Prostate gland (tissue), 2 donors: ENCODE data around the gene PHEX. TPM values are rescaled to one million over a fixed set of nuclear protein-coding genes. Genes with fewer than 3 reads are reported as not detected.

Experiments
- DNase-seq: peaks from one replicate; pipeline ENCODE4 v3.0.0-alpha.2; 2019; ENCODE audit warnings: low spot score
- H3K27ac ChIP-seq, 2 donors: fragments of 200-600 bp; sonication (generic); 2 replicates each; pipeline ENCODE4 v1.5.1; 2017 to 2019
- H3K27me3 ChIP-seq: fragments of 200-600 bp; sonication (generic); replicated peaks from 2 replicates; pipeline ENCODE4 v1.5.1; 2019; ENCODE audit not compliant: insufficient read depth
- H3K36me3 ChIP-seq, 2 donors: fragments of 200-600 bp; sonication (generic); 1 replicate in 1 of 2; 2 replicates in 1 of 2; pipeline versions ENCODE4 v1.5.1 to v1.8.1; 2017 to 2019
- H3K4me1 ChIP-seq: fragments of 200-600 bp; sonication (generic); replicated peaks from 2 replicates; pipeline ENCODE4 v1.5.1; 2019
- H3K4me3 ChIP-seq, 2 donors: fragments of 200-600 bp; sonication (generic); 2 replicates each; pipeline ENCODE4 v1.5.1; 2017 to 2019
- H3K9me3 ChIP-seq: fragments of 200-600 bp; sonication (generic); 2 replicates; pipeline ENCODE4 v1.5.1; 2017
- POLR2A ChIP-seq: fragments of 450-650 bp; IDR thresholded peaks from one replicate; pipeline ENCODE4 v1.6.1; 2016; ENCODE audit warnings: antibody characterized with exemption, mild to moderate bottlenecking
- POLR2AphosphoS5 ChIP-seq: sonication (generic); formaldehyde crosslinking; IDR thresholded peaks from one replicate; pipeline ENCODE4 v1.6.1; 2017; ENCODE audit warnings: antibody characterized with exemption
- WGBS: methylation state at CpG from one replicate; pipeline ENCODE4 v1.1.5; 2018; 5-methylcytosine and 5-hydroxymethylcytosine counted together
- intact Hi-C: fragments of 100-400 bp; cut with DNase I; formaldehyde crosslinking; loops from one replicate; pipeline ENCODE4 v1.14.2; 2022
- total RNA-seq, 2 donors: library from RNA; depleted of rRNA; stranded (reverse); fragments of >200 nt; gene quantifications; one replicate each; pipeline ENCODE4 v1.1.0, GENCODE V29; 2016
- TF ChIP-seq, protein P1 (sequence below), 4 experiments: fragments of 200-600 bp in 2 of 4; fragments of 450-650 bp in 2 of 4; sonication (generic) in 2 of 4; IDR thresholded peaks; 1 replicate in 3 of 4; 2 replicates in 1 of 4; pipeline ENCODE4 v1.5.1; 2016 to 2019; ENCODE audit warnings: antibody characterized with exemption in 4 of 4, mild to moderate bottlenecking in 2 of 4, moderate library complexity in 2 of 4

PHEX gene
- total RNA-seq, 2 donors from 2014 or later, result 0.34 to 0.82 TPM

DNA sequence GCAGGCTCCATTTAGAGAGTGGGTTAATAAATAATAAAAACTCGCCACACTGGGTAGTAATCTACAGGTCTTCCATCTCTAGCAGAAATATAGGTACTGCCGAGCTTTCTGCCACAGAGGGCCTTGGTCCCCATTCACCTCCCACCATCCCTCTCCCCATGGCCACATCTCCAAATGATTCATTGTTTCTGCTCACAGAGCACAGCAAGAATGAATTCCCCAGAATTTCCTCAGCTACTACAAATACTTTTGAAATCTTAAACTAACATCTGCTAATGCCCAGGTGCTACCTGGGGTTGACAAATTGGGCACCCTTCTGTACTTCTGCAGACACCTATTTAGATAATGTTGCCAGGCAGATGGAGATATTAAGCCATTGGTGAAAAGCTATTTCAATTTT, 5.1 kb downstream of the PHEX start:
- Histone ChIP-seq H3K27me3 (no peaks in the 10 kb centered on the region), H3K36me3 (no peaks in the 10 kb centered on the region), H3K4me1 (no peaks in the 10 kb centered on the region), H3K9me3 (no peaks in the 10 kb centered on the region), H3K4me3 (no peak overlapping the region), H3K27ac (no peak overlapping the region)
- DNase-seq, result no peak
- WGBS, result 87% methylated on average over 2 of the region's 2 CpGs
- TF ChIP-seq POLR2A, result no peak
- TF ChIP-seq, protein P1, sequence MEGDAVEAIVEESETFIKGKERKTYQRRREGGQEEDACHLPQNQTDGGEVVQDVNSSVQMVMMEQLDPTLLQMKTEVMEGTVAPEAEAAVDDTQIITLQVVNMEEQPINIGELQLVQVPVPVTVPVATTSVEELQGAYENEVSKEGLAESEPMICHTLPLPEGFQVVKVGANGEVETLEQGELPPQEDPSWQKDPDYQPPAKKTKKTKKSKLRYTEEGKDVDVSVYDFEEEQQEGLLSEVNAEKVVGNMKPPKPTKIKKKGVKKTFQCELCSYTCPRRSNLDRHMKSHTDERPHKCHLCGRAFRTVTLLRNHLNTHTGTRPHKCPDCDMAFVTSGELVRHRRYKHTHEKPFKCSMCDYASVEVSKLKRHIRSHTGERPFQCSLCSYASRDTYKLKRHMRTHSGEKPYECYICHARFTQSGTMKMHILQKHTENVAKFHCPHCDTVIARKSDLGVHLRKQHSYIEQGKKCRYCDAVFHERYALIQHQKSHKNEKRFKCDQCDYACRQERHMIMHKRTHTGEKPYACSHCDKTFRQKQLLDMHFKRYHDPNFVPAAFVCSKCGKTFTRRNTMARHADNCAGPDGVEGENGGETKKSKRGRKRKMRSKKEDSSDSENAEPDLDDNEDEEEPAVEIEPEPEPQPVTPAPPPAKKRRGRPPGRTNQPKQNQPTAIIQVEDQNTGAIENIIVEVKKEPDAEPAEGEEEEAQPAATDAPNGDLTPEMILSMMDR (IDR thresholded peaks at IDR 0.05), result no peak
- TF ChIP-seq POLR2AphosphoS5, result no peak
- intact Hi-C loops, result no loop called here

DNA sequence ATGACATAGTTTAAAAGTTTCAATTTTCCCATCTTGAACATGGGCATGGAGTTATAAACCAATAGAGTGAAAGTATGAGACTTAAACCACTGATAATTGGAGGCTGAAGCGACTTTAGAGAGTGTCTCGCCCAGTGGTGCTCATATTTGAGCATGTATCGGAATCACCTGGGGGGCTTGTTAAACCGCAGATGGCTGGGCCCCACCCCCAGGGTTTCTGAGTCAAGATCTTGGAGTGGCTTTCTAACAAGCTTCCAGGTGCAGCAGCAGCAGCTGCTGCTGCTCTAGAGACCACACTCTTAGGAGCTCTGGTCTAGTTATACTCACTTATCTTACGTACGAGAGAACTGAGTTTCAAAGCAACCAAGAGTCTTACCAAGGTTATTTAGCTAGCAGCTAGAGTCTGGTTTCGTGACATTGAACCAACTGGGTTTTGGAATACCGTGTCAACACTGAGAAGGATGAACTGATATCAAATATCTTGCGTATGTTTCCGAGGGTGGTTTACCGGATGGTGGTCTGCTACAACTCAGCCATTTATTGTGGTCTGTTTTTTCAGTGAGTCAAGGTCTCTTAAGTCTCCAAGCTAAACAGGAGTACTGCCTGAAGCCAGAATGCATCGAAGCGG, 5.9 kb downstream of the PHEX start:
- H3K27ac ChIP-seq, result no peak overlapping the region
- H3K36me3 ChIP-seq, result no peaks in the 10 kb centered on the region
- no peak overlapping the region for H3K4me3 ChIP-seq
- TF ChIP-seq, protein P1 (IDR thresholded peaks at IDR 0.05), result no peak
- TF ChIP-seq POLR2A, result no peak
- no peak for TF ChIP-seq POLR2AphosphoS5
- no peaks in the 10 kb centered on the region for H3K4me1 ChIP-seq
- WGBS, result 95% methylated on average over 11 of the region's 13 CpGs
- H3K9me3 ChIP-seq, result no peaks in the 10 kb centered on the region
- intact Hi-C loops, result no loop called here
- DNase-seq, result no peak
- H3K27me3 ChIP-seq, result no peaks in the 10 kb centered on the region

DNA sequence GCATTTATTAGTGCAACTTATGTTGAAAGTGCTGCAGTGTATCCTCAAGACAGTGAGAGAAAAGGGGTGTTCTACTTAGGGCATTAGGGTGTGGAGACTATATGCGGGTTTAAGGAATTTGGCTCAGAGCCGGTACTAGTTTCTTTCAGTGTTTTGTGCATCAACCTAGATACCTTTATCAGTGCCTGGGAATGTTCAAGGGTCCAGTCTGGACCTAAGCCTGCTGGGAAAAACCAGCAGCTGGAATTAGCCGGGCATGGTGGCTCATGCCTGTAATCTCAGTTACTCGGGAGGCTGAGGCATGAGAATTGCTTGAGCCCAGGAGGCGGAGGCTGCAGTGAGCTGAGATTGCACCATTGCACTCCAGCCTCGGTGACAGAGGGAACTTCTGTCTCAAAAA, 7.4 kb downstream of the PHEX start:
- intact Hi-C loops, result no loop called here
- 84% methylated on average over 6 of the region's 6 CpGs for whole genome bisulfite sequencing

DNA sequence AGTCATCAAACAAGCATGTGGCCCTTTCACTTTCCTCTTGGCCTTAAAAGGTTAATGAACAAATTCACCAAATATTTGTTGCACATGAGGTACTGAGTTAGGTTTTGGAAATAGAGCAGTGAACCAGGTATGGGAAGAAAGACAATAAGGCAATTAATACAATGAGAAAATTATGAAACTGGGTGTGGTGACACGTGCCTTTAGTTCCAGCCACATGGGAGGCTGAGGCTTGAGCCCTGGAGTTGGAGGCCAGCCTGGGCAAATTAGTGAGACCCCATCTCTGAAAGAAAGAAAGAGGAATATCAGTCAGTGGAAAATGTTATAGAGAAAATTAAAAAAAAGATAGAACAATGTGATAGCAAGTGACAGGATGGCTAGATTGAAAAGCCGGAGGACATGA, 8.1 kb downstream of the PHEX start:
- no peak for DNase-seq
- no peak overlapping the region for H3K4me3 ChIP-seq
- TF ChIP-seq POLR2A, result no peak
- no peaks in the 10 kb centered on the region for H3K36me3 ChIP-seq
- H3K4me1 ChIP-seq, result no peaks in the 10 kb centered on the region
- no peak overlapping the region for H3K27ac ChIP-seq
- no peaks in the 10 kb centered on the region for H3K27me3 ChIP-seq
- H3K9me3 ChIP-seq, result no peaks in the 10 kb centered on the region
- WGBS, result 100% methylated on average over 2 of the region's 2 CpGs
- intact Hi-C loops, result no loop called here

More for the DNA sequence above, 7.4 kb downstream of the PHEX start:
- H3K36me3 ChIP-seq, result no peaks in the 10 kb centered on the region
- no peak for DNase-seq
- H3K27ac ChIP-seq, result no peak overlapping the region
- H3K9me3 ChIP-seq, result no peaks in the 10 kb centered on the region
- no peaks in the 10 kb centered on the region for H3K4me1 ChIP-seq
- TF ChIP-seq, protein P1 (IDR thresholded peaks at IDR 0.05), result no peak
- TF ChIP-seq POLR2AphosphoS5, result no peak
- TF ChIP-seq POLR2A, result no peak
- H3K4me3 ChIP-seq, result no peak overlapping the region
- no peaks in the 10 kb centered on the region for H3K27me3 ChIP-seq

DNA sequence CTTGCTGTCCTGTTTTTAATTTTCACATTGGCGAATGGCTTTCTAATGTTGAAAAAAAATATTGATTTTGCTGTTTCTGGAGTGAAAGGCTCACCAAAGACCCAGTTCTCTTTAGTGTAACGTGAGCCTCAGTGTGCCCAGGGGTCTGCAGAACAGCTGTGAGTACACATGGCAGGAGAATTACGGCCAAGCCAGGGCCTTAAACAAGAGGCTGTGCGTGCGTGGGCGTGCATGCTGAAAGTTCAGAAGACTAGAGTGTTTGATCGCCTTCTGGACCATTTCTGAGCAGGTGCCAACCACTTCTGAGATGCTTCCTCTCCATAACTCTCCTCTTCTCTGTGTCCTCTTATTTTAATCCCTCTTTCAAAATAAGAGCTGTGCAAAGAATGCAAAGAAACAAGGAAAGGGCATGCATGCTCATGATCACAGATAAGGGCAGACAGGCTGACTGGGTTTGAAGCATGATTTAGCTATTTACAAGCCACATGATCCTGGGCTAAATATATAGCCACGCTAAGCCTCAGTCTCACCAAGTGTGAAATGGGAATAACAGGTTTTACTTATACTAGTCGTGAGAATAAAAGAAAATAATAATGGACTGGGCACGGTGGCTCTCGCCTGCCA, 9.9 kb downstream of the PHEX start:
- no peak overlapping the region for H3K4me3 ChIP-seq
- TF ChIP-seq, protein P1 (IDR thresholded peaks at IDR 0.05), result no peak
- TF ChIP-seq POLR2AphosphoS5 (no peak), POLR2A (no peak)
- no peaks in the 10 kb centered on the region for H3K4me1 ChIP-seq
- H3K27me3 ChIP-seq, result no peaks in the 10 kb centered on the region
- no peaks in the 10 kb centered on the region for H3K36me3 ChIP-seq
- H3K27ac ChIP-seq, result no peak overlapping the region
- intact Hi-C loops, result no loop called here
- WGBS, result 70% methylated on average over 11 of the region's 11 CpGs
- H3K9me3 ChIP-seq, result no peaks in the 10 kb centered on the region
- DNase-seq, result no peak
